ENCODE data around the gene DNAAF1.
"Not testable (repeated sequence)": the region's sequence is repeated elsewhere in the genome, so short reads cannot be mapped to it uniquely, and the experiment has no call there.

GRCh38 chr16:84216144-84216543, 71.0 kb downstream of the DNAAF1 start:
- TF ChIP-seq CTCF, POLR2A (IDR thresholded peaks at IDR 0.05): not testable (repeated sequence)

Measured in heart left ventricle (tissue), 13 donors.